ENCODE measurements around the gene ANXA1. TPM values are rescaled to one million over a fixed set of nuclear protein-coding genes. Genes with fewer than 3 reads are reported as not detected.

ANXA1 gene
- total RNA-seq, 5 donors from 2014 or later (not counting 1 experiment from before 2014, with no cell fraction given), result 173 to 570 (median 200) TPM

- Mint-ChIP-seq H3K36me3 (no peaks in the 10 kb centered on the region), H3K4me1 (no peaks in the 10 kb centered on the region), H3K4me3 (no peak overlapping the region), H3K27ac (no peak overlapping the region), H3K27me3 (peaks cover 17 to 32% of the 10 kb centered on the region in 2 donors), H3K9me3 (no peaks in the 10 kb centered on the region)
- ATAC-seq (replicated peaks in 1 of 4), result no peak
- no peaks in the 10 kb centered on the region for H3K36me3 ChIP-seq (ENCODE audit: control insufficient read depth in 2 of 2, extremely low read depth in 1 of 2, insufficient read depth in 1 of 2, low read length in 1 of 2)
- no peak overlapping the region for H3K27ac ChIP-seq (ENCODE audit: low read length)
- ChIA-PET POLR2A (interaction anchor here in 1 of 2 donors (0.6 kb wide), 1 partner anchor 1574 kb away, joined by 3 read pairs; no protein-coding TSS in a partner anchor), CTCF (no interaction called here)
- 89% methylated on average over 1 of the region's 3 CpGs for WGBS (ENCODE audit: insufficient coverage)
- DNase-seq, result no peak
- H3K4me3 ChIP-seq (ENCODE audit: control insufficient read depth in 1 of 2, extremely low read depth in 1 of 2, low read length in 1 of 2), result no peak overlapping the region
- H3K4me1 ChIP-seq (ENCODE audit: control insufficient read depth in 1 of 2, extremely low read depth in 1 of 2, insufficient read depth in 2 of 2, low read length in 2 of 2), result no peaks in the 10 kb centered on the region
- no peaks in the 10 kb centered on the region for H3K9me3 ChIP-seq
- H3K27me3 ChIP-seq (replicated peaks in 1 of 2; ENCODE audit: control insufficient read depth in 2 of 2, extremely low read depth in 1 of 2, insufficient read depth in 2 of 2, low read length in 1 of 2), result peaks cover 0 to 6% of the 10 kb centered on the region in 2 experiments
Observed at GRCh38 chr9:73215249-73215648, 63.6 kb downstream of the ANXA1 start.

- H3K4me1 Mint-ChIP-seq, result no peaks in the 10 kb centered on the region
- H3K9me3 ChIP-seq, result no peaks in the 10 kb centered on the region
- H3K36me3 ChIP-seq (ENCODE audit: control insufficient read depth in 2 of 2, extremely low read depth in 1 of 2, insufficient read depth in 1 of 2, low read length in 1 of 2), result no peaks in the 10 kb centered on the region
- DNase-seq (no peak), ATAC-seq (replicated peaks in 1 of 4) (no peak)
- no peaks in the 10 kb centered on the region for H3K4me1 ChIP-seq (ENCODE audit: control insufficient read depth in 1 of 2, extremely low read depth in 1 of 2, insufficient read depth in 2 of 2, low read length in 2 of 2)
- H3K4me3 Mint-ChIP-seq, result no peak overlapping the region
- no peaks in the 10 kb centered on the region for H3K36me3 Mint-ChIP-seq
- peaks cover 21 to 35% of the 10 kb centered on the region in 2 donors for H3K27me3 Mint-ChIP-seq
- peaks cover 0 to 6% of the 10 kb centered on the region in 2 experiments for H3K27me3 ChIP-seq (replicated peaks in 1 of 2; ENCODE audit: control insufficient read depth in 2 of 2, extremely low read depth in 1 of 2, insufficient read depth in 2 of 2, low read length in 1 of 2)
- POLR2A ChIA-PET, result no interaction called here
- CTCF ChIA-PET, result interaction anchor here in 1 of 2 donors (0.5 kb wide), 1 partner anchor 16 kb away, joined by 3 read pairs; no protein-coding TSS in a partner anchor
- H3K4me3 ChIP-seq (ENCODE audit: control insufficient read depth in 1 of 2, extremely low read depth in 1 of 2, low read length in 1 of 2), result no peak overlapping the region
- no peak overlapping the region for H3K27ac Mint-ChIP-seq
- no peaks in the 10 kb centered on the region for H3K9me3 Mint-ChIP-seq
- H3K27ac ChIP-seq (ENCODE audit: low read length), result no peak overlapping the region
Observed at GRCh38 chr9:73216100-73216499, 64.4 kb downstream of the ANXA1 start.

Other genes with a start within 250 kb of the ANXA1 start
- gene ALDH1A1, start 198.8 kb upstream of the ANXA1 start, total RNA-seq, result 1 to 10 TPM in 2 of 5 donors, under 1 TPM in 3; 0.47 to 1.3 (median 0.95) TPM